Kidney (tissue), 14 donors: Measurements from ENCODE around the gene TMOD4. TPM values are rescaled to one million over a fixed set of nuclear protein-coding genes. Genes with fewer than 3 reads are reported as not detected.

Experiments used
- DNase-seq, 5 donors: peaks; one replicate each; pipeline ENCODE4 v3.0.0-alpha.2; 2013 to 2020
- FAIRE-seq: peaks from 2 replicates; lab custom pipeline; 2012; peaks lifted over from hg19 to GRCh38; lab: Jason Lieb, UNC
- H3K27ac ChIP-seq, 2 donors: one replicate each; pipeline ENCODE4 v1.7.0; 2013; ENCODE audit warnings: low read depth in 2 of 2, low read length in 2 of 2, inconsistent platforms in 1 of 2
- H3K27me3 ChIP-seq: one replicate; pipeline ENCODE4 v1.7.1; 2013; ENCODE audit warnings: low read length, inconsistent platforms; ENCODE audit not compliant: control insufficient read depth, insufficient read depth
- H3K36me3 ChIP-seq, 3 donors: one replicate each; pipeline versions ENCODE4 v1.7.0 to v1.7.1; 2013; ENCODE audit warnings: low read length in 3 of 3, control low read depth in 1 of 3, inconsistent platforms in 1 of 3; ENCODE audit not compliant: insufficient read depth in 3 of 3, control insufficient read depth in 2 of 3
- H3K4me1 ChIP-seq, 3 donors: one replicate each; pipeline versions ENCODE4 v1.7.0 to v1.7.1; 2013; ENCODE audit warnings: low read length in 3 of 3, inconsistent platforms in 1 of 3, low read depth in 1 of 3; ENCODE audit not compliant: control insufficient read depth in 2 of 3, insufficient read depth in 2 of 3
- H3K4me3 ChIP-seq, 3 donors: one replicate each; pipeline versions ENCODE4 v1.7.0 to v1.8.1; 2013; ENCODE audit warnings: low read length in 3 of 3, control low read depth in 1 of 3, inconsistent platforms in 1 of 3
- H3K9ac ChIP-seq, 3 donors: one replicate each; pipeline versions ENCODE4 v1.7.0 to v1.7.1; 2013; ENCODE audit warnings: low read length in 3 of 3, control low read depth in 1 of 3, inconsistent platforms in 1 of 3
- H3K9me3 ChIP-seq, 3 donors: one replicate each; pipeline versions ENCODE4 v1.7.0 to v1.7.1; 2013; ENCODE audit warnings: low read length in 3 of 3, control low read depth in 1 of 3, inconsistent platforms in 1 of 3; ENCODE audit not compliant: control insufficient read depth in 2 of 3, insufficient read depth in 1 of 3
- intact Hi-C: fragments of 100-400 bp; cut with DNase I; formaldehyde crosslinking; loops from one replicate; pipeline ENCODE4 v1.11.1; 2022
- polyA plus RNA-seq: library from polyadenylated mRNA; stranded (reverse); fragments of 350-450 nt; fragmentation: Illumina TruSeq; extraction: RNeasy Lipid Tissue Mini Kit (QIAGEN cat#74804); gene quantifications from one replicate; pipeline ENCODE4 v1.2.3, GENCODE V29; 2014; ENCODE audit warnings: low read depth, low replicate concordance; ENCODE audit not compliant: insufficient read depth
- total RNA-seq: library from RNA; stranded (reverse); fragmentation: NEBNext Ultra II Directional; extraction: Animal tissue kit (Norgen Biotek cat#: 25700); gene quantifications from one replicate; pipeline ENCODE4 v1.2.1, GENCODE V29; 2021
- TF ChIP-seq, protein P1 (sequence below): IDR thresholded peaks from 3 replicates; pipeline ENCODE4 v1.5.1; 2012; ENCODE audit warnings: mild to moderate bottlenecking, moderate library complexity, borderline replicate concordance; ENCODE audit not compliant: insufficient read depth; ENCODE audit errors: extremely low read depth
- donor health status: control.
- donor health status: control.
- donor health status: control.
- donor health status: control.
- donor health status: control.
- donor health status: DM: yes; HTN: yes; CAD: no.
- donor health status: Normal renal cell carcinoma (clear cell type).

Gene TMOD4
- total and polyA plus RNA-seq, 2 donors from 2014 or later, result 0.65 to 0.66 TPM

DNA sequence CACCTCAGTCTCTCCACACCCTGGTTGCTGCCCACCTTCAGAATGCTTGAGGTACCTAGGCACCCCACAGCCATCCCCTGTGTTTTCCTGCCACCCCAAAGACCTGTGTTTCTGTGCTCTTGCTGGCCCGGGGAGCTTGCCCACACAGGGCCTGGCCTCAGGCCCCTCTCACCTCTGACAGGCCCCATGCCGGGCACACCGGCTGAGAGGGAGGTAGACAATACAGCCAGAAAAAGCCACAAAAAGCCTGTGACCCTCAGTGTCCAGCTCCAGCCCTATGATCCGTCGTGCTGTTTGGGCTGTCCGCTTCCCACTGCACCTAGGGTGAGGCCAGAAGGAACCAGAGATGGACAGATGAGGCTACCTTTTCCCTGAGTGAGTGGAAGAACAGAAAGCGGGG lies 40.8 kb downstream of the TMOD4 start:
- Histone ChIP-seq H3K27ac (no peak overlapping the region), H3K9ac (no peak overlapping the region), H3K4me1 (peaks cover 0 to 4% (median 0%) of the 10 kb centered on the region in 3 donors), H3K36me3 (peaks cover 0 to 24% (median 3%) of the 10 kb centered on the region in 3 donors), H3K9me3 (no peaks in the 10 kb centered on the region), H3K27me3 (no peaks in the 10 kb centered on the region), H3K4me3 (no peak overlapping the region)
- FAIRE-seq, result no peak
- no peak for DNase-seq
- TF ChIP-seq, protein P1, sequence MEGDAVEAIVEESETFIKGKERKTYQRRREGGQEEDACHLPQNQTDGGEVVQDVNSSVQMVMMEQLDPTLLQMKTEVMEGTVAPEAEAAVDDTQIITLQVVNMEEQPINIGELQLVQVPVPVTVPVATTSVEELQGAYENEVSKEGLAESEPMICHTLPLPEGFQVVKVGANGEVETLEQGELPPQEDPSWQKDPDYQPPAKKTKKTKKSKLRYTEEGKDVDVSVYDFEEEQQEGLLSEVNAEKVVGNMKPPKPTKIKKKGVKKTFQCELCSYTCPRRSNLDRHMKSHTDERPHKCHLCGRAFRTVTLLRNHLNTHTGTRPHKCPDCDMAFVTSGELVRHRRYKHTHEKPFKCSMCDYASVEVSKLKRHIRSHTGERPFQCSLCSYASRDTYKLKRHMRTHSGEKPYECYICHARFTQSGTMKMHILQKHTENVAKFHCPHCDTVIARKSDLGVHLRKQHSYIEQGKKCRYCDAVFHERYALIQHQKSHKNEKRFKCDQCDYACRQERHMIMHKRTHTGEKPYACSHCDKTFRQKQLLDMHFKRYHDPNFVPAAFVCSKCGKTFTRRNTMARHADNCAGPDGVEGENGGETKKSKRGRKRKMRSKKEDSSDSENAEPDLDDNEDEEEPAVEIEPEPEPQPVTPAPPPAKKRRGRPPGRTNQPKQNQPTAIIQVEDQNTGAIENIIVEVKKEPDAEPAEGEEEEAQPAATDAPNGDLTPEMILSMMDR, result no peak
- intact Hi-C loops, result no loop called here

- Histone ChIP-seq H3K9ac (no peak overlapping the region), H3K36me3 (peaks cover 0 to 24% (median 2%) of the 10 kb centered on the region in 3 donors), H3K9me3 (no peaks in the 10 kb centered on the region), H3K27ac (no peak overlapping the region), H3K27me3 (no peaks in the 10 kb centered on the region), H3K4me1 (peaks cover 0 to 4% (median 0%) of the 10 kb centered on the region in 3 donors), H3K4me3 (no peak overlapping the region)
- TF ChIP-seq, protein P1, result no peak
- intact Hi-C loops, result no loop called here
- FAIRE-seq (no peak), DNase-seq (peak in 1 of 5 donors; percentile 8)
Observed at GRCh38 chr1:151134396-151134795, 41.4 kb downstream of the TMOD4 start.

GRCh38 chr1:151133018-151133806 lies 42.6 kb downstream of the TMOD4 start:
- Histone ChIP-seq H3K4me1 (peaks cover 0 to 4% (median 0%) of the 10 kb centered on the region in 3 donors), H3K36me3 (peaks cover 0 to 24% (median 2%) of the 10 kb centered on the region in 3 donors), H3K27me3 (no peaks in the 10 kb centered on the region), H3K9ac (no peak overlapping the region), H3K9me3 (no peaks in the 10 kb centered on the region), H3K27ac (no peak overlapping the region), H3K4me3 (no peak overlapping the region)
- TF ChIP-seq, protein P1, result no peak
- no peak for FAIRE-seq
- intact Hi-C loops, result no loop called here
- peak in 3 of 5 donors; percentile 12 to 80 (median 24) for DNase-seq
